RPMI8226 (cell line): Measurements from ENCODE around the gene AMMECR1.

Experiments
- DNase-seq: peaks from one replicate; pipeline ENCODE4 v3.0.0-alpha.2; 2015

AMMECR1 gene

DNA sequence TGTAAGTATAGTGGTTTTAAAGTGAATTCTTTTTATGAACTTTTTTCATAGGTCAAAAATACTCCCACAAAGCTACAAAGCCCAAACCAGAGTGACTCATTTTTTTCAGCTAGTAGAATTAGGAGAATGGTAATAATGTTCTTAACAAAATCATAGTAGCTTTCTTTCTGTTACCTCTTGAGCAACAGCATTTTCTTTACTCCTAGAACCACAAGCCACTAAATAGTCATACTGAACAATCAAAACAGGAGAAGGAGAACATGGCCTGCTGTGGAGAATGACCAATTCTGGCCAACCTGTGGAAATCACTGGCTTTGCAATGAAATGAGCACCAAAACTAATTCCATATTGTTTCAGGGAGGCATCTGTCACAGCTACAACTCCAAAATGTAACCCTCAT, 112.9 kb downstream of the AMMECR1 start:
- no peak for DNase-seq

DNA sequence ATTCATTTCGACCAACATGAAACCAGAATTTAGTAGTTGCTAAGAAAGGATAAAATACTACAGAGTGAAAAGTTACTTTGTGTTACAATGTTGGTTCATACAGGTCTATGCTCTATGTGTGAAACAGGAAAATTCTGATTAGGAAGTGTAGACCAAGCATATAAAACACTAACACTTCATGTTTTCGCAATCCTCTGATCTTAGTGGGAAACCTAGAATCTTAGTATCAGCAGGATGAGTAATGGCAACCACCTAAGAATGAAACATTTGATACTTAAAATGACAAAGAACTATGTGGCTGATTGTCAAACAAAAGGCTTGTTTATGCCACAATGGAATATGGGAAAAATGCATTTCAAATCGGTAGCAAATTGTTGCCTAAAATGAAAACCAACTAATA, 116.1 kb downstream of the AMMECR1 start:
- DNase-seq, result no peak

DNA sequence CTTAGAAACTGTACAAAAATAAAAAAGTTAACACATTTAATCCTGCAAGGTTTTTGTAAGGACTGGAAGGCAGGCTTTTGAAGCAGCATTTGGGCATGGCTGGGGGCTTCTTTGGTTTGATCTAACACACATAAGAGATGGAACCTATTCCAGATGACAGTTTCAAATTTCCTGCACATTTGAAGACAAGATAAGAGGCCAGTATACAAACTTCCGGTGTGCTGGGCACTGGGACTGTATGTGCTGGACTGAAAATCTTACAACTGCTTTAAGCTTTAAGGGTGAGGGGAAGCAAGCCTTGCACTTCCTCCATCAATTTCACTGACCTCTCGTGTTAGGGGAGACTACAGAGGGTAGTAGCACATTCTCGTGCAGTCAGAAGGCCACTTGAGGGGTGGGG, 122.9 kb downstream of the AMMECR1 start:
- no peak for DNase-seq

DNA sequence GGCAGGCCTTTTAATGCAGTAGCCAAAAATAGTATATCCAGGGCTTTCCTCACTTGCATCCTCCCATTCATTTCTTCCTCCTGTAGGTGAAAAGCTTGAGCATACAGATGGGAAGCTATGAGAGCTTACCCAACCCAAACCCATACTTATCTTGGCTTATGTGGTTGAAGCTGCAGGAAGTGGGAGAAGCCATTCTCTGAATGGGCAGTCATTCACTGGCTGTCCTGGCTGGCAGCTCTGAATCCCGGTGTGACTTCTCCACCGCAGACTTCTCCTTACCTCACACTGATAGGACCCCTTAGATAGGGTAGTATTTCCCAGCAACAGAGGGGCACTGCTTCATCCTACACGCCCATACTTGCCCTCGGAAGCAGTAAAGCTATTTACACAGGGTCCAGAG, 125.4 kb downstream of the AMMECR1 start:
- no peak for DNase-seq

DNA sequence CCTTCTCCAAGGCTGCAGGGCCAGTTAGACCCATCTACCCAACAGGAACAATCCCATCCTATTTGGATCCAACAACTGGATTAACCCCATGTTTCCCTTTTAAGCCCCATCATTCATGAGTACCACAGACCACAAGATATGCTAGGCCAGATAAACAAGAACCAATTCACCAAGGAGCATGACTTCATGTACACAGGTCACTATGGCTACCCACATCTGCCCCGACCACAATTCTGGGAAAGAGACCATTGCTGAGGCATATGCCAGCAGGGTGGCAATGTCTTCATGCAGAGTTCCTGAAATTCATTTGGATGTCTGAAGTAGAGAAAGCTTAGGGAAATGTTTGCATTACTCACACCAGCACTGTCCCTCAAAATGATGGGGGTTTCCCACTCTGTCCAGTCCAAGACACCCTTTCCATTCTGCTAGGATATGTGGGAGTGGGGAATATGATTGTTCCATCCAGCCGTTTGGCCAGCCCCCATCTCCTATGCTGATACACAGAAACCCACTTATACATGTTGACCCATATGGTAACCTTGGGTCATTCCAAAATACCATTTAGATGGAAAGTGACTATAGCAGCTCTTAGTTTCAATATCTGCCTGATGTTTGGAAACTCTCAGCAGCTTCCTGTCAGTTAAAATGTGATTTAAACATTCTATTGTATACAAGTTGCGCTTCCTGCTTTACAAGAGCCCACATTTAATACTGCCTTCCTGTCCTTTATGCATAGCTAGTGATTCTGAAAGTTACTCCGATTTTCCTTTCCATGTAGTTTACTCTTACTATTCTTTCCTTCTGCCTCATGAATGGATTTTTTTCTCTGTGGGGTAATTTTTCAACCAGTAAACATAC, 129.0 kb downstream of the AMMECR1 start:
- DNase-seq, result no peak

DNA sequence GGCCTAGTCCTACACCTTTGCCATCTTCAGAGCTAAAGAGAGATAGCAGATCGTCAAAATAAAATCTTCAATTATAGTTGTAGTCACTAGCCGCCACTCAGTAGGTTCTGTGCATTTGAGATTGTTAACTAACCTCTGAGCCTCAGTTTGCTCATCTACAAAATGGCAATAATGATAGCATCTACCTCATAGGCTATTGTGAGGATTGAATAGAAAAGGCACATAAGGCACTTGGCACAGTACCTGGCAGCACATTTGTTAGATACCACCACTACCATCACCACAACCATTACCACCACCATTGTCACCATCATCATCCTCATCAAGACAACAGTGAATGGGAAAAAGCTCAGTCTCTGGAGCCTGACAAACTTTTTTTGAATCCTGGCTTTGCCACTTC, 134.6 kb downstream of the AMMECR1 start:
- no peak for DNase-seq

DNA sequence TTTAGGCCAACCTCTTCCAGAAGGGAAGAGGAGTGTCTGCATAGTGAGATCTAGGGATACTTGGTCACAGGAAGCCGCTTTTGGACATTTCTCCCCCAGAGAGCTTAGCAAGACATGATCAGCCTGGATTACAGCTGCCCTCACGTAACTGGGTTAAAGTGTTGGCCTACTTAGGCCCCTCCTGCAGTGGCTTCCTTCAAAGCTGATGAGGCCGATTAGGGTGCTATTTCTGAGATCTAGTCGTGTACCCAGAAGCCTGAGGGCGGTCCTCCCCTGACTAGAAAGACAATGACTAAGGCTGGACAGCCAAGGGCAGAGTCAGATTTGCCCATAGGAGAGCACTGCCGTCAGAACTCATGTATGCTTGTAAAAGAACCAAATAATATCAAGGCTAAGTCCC, 135.0 kb downstream of the AMMECR1 start:
- no peak for DNase-seq

DNA sequence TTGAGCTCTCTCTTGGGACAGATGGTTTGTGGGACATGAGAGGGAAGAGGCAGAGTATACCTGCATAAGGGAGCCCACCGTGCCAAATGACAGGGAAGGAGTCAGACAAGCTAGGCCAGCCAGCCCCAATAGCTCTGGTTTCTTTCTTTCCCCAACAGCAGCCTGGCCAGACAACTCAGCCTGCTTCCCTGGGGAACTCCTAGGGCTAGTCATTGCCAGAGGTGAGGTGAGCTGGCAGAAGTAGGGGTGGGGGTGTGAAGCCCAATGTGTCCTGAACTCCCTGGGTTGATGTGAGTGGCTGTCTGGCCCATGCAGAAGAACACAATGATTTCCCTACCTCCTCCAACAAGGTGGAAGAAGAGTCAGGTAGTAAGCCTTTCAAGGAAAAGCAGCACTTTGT, 135.5 kb downstream of the AMMECR1 start:
- DNase-seq, result no peak

DNA sequence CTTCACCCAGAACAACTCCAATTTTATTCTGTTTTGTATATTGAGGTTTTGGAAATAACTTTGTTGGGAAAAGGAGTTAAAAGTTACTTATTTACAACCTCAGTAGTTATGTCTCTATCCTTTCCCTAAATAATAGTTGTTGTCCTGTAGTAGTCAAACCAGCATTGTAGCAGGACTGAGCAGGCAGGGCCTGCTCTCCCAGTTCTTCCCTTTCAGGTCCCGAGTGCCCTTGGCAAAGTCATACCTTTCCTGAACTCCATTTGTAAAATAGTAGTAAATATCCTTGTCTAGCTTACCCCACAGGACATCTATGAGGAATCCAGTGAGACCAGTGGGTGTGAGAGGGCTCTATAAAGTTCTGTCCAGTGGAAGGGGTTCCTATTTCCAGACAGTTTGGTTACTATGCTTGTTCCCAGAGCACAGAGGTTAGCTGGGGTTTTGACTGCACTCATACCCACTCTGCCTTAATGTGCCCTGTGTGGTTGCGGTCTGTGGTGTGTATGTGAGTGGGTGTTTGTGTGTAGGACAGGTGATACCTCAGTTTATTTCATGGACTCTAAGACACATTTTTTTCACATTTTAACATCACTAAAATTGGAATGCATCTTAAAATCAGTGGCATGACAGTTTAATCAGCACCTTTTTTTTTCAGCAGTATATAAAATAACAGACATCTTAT, 136.3 kb downstream of the AMMECR1 start:
- no peak for DNase-seq

DNA sequence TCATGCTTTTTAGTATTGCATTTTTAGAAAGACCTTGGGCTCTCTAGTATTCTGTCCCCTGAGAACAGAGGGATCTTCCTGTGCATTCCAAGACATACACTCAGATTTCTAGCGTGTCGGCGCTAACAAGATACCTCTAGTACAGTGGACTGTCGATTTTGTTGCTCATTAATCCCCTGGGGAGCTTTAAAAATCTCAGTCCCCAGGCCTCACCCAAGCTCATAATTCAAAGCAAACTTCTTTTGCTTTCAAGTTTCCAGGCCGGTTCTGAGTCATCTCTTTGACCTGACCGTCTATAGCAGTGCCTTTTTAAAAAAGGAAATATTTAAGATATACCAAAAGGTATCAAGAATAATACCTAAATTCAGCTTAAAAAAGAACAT, 137.0 kb downstream of the AMMECR1 start:
- no peak for DNase-seq

DNA sequence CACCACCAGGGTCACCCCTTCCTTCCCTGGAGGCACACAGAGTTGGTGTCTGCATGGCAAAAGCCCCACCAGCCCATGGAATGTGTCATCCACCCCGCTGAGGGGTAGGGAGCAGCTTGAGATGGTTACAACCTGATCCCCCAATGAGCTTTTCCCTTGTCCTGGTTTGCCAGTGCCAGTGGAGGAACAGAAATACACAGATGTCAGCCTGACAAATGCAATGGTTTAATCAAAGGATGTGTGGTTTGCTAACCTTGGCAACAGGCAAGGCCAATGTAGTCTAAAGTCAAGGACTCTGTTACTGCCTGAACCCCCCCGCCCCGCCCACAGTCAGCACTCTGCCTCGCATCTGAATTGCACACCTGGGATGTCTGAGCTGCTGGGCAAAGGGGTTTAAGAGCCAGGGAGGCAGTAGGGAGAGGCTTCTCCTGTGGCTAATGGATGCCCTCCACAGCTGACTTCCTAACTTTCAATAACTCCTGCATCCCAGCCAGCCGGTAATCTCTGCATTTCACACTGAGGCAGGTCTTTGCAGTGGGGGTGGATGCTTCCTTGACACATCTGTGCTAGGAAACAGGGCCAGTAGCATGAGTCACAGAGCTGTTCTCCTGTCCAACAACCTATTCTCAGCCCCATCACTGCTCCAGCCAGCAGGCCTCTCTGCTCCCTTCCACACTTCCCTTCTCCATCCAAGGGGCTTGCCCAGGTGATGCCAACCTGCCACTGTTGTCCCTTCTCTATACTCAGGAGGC, 137.5 kb downstream of the AMMECR1 start:
- no peak for DNase-seq

DNA sequence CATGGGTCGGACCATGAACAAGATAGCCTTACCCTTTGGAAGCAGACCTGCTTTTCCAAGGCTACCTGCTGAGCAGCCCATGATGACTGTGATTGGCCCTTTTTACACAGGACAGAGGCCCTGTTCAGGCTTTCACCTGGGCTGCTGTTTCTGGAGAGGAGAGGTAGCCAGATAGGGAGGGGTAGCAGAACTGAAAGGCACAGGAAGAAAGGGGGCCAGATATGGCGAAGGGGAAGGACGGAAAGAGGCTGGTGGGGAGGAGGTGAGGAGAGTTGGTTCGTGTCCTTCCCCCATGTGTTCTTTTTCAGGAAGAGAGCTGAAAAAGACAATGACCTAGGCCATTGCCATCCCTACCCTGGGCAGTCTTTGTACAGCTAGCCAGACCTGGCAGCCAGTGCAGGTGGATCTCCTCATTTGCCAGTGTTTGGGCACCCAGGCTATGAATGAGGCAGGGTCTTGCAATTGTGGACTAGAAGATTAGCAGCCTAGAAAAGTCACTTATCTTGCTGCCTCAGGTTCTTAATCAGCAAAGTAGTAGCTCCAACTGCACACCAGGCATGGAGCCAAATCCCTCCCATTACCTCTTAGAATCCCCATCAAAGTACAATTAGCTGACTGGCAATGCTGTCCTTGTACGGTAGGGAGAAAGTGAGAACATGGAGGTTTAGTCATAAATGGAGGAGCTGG, 139.6 kb downstream of the AMMECR1 start:
- peak; percentile 35 for DNase-seq

DNA sequence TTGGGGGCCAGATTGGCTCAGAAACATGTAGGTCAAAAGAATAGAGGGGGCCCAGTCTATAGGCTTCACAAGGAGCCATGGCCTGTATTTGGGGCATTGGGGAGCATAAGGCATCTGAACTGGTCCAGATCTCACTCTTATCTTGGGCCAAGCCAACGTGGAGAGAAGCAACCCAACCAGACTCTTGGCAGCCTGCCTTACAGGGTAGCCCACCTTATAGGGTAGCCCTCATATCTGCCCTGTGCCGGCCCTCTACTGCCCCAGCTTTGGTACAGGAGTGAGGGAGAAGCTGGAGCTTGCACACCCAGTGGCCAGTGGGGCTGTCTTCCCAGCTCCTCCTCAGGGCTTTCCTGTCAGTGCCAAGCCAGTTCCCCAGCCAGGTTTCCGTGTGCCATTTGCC, 142.2 kb downstream of the AMMECR1 start:
- DNase-seq, result no peak

DNA sequence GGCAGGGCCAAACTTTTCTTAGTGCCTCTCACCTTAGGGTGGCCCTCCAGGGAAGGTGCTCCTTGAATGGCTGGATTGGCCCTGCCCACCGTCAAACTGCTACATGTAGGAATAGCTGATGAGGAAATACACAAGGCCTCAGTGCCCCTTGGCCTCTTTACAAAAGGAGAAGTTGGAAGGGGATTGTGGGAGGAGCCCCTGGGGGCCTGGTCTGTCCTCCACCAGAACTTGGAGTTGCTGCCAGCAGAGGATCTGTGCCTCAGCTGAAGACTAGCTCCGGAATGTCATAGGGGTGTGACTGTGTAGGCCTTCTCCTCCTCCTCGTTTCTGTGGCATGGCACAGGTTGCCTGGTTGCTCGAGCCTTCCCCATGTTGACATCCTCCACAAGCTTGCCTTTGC, 142.7 kb downstream of the AMMECR1 start:
- no peak for DNase-seq

DNA sequence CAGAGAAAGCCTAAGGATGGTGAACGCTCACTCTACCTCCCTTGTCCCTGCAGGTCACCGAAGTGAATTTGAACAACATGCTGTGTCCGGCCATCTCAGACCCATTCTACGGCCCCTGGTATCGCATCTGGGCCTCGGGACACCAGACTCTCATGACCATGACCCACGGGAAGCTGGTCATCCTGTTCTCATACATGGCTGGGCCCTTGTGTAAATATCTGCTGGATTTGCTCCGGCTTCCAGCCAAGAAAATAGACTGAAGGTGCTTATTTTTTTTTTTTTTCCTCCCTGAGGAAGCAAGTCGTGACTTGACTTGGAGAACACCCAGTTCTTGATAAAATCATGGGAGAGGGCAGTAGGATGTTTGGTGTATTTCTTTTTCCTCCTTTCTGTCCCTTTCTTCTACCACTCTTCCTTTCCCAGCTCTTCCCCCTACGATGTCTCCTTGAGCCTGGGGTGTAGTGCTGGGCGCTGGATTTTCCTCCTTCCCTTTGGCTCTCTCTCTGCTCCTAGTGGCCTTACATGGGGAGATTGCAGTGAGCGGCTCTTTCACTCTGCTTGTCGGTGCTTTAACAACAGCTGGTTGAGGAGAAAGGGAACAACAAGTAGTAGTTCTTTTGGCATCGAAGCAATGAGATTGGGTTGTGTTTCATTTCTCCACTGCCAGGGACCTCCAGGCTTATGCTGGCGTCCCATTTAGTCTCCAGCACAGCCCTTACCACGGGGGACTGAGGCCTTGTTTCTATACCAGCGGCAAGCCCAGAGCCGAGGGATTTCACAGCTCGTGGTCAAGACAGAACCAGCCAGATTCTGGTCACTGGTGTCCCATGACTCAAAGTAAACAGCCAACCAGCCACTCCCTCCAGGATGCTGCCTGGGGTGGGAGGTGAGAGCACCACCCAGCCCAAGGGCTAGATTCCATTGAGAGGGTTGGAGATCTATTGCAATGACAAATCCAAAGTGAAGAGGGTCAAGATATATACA, 144.4 kb downstream of the AMMECR1 start:
- no peak for DNase-seq

DNA sequence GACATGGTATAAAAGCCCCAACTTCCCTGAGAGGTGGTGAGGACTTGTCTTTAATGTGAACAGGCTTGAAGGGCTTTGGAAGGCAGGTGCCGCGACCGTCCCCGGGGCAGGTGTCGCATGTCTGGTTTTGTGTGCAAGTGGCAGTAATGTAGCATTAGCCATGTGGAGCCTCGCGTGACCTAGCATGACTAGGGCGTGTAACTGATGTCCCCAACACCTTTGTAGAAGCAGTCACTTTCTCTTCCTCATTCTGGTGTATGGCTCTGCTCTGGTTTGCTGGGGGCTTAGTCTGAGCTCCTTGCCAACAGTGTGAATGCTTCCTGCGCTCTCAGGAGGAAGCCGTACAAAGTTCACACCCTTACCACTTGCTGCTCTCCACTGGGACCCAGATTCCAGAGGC, 145.7 kb downstream of the AMMECR1 start:
- DNase-seq, result peak; percentile 3

DNA sequence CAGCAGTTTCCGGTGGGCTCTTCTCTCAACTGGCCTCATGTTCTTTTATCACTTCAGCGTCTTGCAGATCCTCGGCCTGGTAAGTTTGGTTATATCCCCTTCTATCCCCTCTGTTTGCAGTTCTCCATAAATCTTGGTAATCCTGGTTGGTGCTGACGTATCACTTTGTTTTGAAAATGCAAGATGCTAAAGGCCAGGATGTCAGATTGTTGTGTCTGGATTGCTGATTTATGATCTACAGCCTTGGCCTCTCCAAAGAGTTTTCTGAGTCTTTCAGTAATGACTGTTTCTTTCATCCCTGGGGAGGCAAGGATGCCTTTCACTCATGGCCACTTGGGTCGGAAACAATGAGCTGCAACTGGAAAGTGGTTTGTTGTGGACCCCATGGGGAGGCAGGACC, 146.4 kb downstream of the AMMECR1 start:
- no peak for DNase-seq

DNA sequence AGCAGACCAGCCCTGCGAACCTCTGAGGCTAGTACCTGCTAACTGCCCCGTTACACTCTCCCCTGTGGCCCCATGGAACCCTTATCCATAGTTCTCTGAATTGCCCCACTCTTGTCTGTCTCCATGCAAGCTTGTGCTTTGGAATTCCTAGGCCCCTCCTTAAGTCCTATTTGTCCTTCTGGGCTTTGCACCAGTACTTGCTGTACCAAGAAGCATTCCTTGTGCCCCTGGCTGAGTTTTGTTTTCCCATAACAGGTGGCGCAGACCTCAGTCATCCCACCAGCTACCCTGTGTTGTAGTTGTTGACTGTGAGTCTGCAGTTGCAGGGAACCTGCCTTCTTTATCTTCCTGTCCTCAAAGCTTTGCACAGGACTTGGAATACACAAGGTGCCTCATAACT, 147.9 kb downstream of the AMMECR1 start:
- no peak for DNase-seq

DNA sequence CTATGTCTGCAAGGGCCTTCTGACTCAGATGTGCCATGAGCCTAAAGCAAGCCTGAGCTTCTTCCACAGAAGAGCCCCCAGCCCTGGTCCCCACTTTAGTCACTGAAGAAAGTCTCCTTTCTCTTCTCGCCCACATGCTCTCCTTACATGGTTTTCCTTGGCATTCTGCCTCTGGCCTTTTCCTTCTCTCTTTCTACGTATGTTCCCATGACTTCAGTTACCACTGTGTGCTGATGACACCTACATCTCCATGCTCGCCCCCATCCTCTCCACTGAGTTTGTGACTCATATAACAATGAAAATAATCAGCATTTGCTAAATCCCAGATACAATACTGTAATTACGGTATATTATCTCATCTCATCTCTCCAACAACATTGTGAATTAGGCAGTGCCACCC, 149.3 kb downstream of the AMMECR1 start:
- DNase-seq, result no peak

DNA sequence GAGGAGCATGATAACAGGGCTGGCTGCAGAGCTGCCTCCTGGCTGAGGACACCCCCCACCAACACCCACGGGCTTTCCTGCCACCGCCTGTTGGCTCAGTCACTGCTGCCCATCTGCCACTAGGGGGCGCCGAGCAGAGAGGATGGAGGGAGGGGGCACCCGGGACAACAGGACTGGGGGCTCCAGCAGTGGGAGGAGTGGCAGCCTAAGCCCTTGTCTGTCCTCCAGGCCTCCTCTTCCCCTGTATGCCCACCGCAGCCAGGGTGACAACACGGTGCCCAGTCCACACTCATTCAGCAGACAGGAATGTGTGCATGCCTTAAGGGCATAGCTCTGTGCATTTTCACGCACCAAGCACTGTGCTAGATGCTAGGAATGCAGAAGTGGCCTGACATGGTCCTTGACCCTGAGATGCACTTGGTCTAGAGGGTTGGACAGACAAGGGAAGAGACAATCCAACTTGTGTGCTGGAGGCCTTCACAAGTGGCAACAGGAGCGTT, 149.9 kb downstream of the AMMECR1 start:
- peak; percentile 31 for DNase-seq

DNA sequence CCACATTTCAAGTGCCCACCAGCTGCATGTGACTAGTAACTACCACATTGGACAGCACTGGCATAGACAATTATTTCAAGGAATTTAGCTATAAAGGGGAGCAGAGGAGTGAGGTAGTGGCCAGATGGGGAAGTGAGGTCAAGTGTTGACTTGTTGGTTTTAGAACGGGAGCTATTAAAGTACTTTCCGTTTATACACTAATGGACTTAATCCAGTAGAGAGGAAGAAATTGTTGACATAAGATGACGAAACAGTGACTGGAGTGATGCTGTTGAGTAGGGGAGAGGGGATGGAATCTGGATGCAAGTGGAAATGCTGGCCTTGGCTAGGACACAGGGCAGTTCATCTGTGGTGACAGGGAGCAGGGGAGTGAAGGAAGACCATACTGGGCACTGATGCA, 154.4 kb downstream of the AMMECR1 start:
- no peak for DNase-seq

DNA sequence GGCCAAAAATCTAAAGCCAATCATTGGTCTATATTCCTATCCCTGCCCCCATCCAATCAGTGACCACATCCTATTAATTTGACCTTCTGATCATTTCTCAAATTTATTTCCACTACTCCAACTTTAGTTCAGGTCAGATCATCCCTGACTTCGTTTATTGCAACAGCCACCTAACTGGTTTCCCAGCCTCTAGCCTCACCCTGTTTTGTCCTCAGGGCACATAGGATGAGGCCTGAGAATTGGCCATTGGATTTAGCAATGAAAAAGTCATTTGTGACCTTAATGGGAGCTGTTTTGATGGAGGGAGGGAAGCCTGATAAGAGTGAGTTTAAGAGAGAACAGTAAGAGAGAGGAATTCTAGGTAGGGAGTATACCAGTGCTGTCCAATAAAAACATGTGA, 155.0 kb downstream of the AMMECR1 start:
- no peak for DNase-seq
